Heart right ventricle (tissue), 16 donors: ENCODE data around the gene RHD. TPM values are rescaled to one million over a fixed set of nuclear protein-coding genes. Genes with fewer than 3 reads are reported as not detected.
"Not testable (repeated sequence)": the region's sequence is repeated elsewhere in the genome, so short reads cannot be mapped to it uniquely, and the experiment has no call there.

Experiments
- ATAC-seq, 8 donors: fragments of 200-7000 bp; cut with Tn5 transposase; one replicate each; pipeline ENCODE4 v1.9.1; 2020; ENCODE audit warnings: mild to moderate bottlenecking in 8 of 8, moderate library complexity in 8 of 8, moderate number of reproducible peaks in 1 of 8
- DNase-seq, 2 donors: peaks; one replicate each; pipeline ENCODE4 v3.0.0-alpha.2; 2020
- H3K27ac ChIP-seq, 10 donors: fragments of 200-600 bp; sonication (generic) in 2 of 10; one replicate each; pipeline versions ENCODE4 v1.5.0 to v1.8.0; 2020 to 2022; ENCODE audit warnings: mild to moderate bottlenecking in 3 of 10
- H3K27me3 ChIP-seq, 7 donors: fragments of 200-600 bp; one replicate each; pipeline ENCODE4 v1.8.0; 2021 to 2022; ENCODE audit warnings: mild to moderate bottlenecking in 2 of 7
- H3K36me3 ChIP-seq, 9 donors: fragments of 200-600 bp; sonication (generic) in 1 of 9; one replicate each; pipeline versions ENCODE4 v1.5.0 to v1.8.0; 2020 to 2022; ENCODE audit warnings: mild to moderate bottlenecking in 2 of 9
- H3K4me1 ChIP-seq, 9 donors: fragments of 200-600 bp; sonication (generic) in 1 of 9; one replicate each; pipeline versions ENCODE4 v1.5.0 to v1.8.0; 2020 to 2022; ENCODE audit warnings: mild to moderate bottlenecking in 4 of 9
- H3K4me3 ChIP-seq, 10 donors: fragments of 200-600 bp; sonication (generic) in 2 of 10; one replicate each; pipeline versions ENCODE4 v1.5.0 to v1.8.0; 2020 to 2022; ENCODE audit warnings: mild to moderate bottlenecking in 7 of 10, moderate library complexity in 2 of 10
- H3K9me3 ChIP-seq, 11 donors: fragments of 200-600 bp in 10 of 11; sonication (generic) in 2 of 11; one replicate each; pipeline versions ENCODE4 v1.5.0 to v1.8.0; 2013 to 2022; ENCODE audit warnings: mild to moderate bottlenecking in 2 of 11, control low read depth in 1 of 11, moderate library complexity in 1 of 11
- WGBS, 2 donors: extraction: QIAGEN DNeasy Blood & Tissue Kit; methylation state at CpG; one replicate each; pipeline ENCODE4 v1.1.7; 2013; ENCODE audit warnings: inconsistent platforms in 1 of 2; 5-methylcytosine and 5-hydroxymethylcytosine counted together
- intact Hi-C, 10 donors: fragments of 100-400 bp; cut with DNase I; formaldehyde crosslinking; loops; one replicate each; pipeline versions ENCODE4 v1.11.1 to v1.14.2; 2022
- polyA plus RNA-seq, 2 donors: library from polyadenylated mRNA; stranded (reverse); fragments of 200-250 nt; gene quantifications; one replicate each; pipeline ENCODE4 v1.2.3, GENCODE V29; 2013
- total RNA-seq, 10 donors: library from RNA; stranded (reverse); fragmentation: NEBNext Ultra II Directional in 3 of 10; extraction: Animal tissue kit (Norgen Biotek cat#: 25700) in 3 of 10; gene quantifications; one replicate each; pipeline versions ENCODE4 v1.2.1 to v1.2.4, GENCODE V29; 2021 to 2023
- TF ChIP-seq, protein P1 (sequence below), 9 donors: fragments of 200-600 bp; sonication (generic) in 2 of 9; IDR thresholded peaks; one replicate each; pipeline versions ENCODE4 v1.5.0 to v1.8.0; 2021 to 2022; ENCODE audit warnings: antibody characterized with exemption in 9 of 9, mild to moderate bottlenecking in 5 of 9, moderate library complexity in 1 of 9
- donor health status: Arrhythmogenic right ventricular cardiomyopathy.
- donor health status: ischemic (EF 13 %, LVEDD 7.1; RV severe dilation, severe dysfunction).
- donor health status: healthy with polysubstance abuse.
- donor health status: DM: no; HTN: yes; CAD: no.
- donor health status: DM: no; HTN: no; CAD: no.
- donor health status: ischemic (EF 25% LVEDD 6.9; RV normal size, moderate dysfunction).
- donor health status: ischemic (EF 25% LVEDD 5.7; RV mildly dilated, moderate dysfunction).
- donor health status: healthy.
- donor health status: DM: yes; HTN: yes; CAD: no.
- donor health status: Ischemic cardiomyopathy.
- donor health status: ischemic (EF 35%, LVEDD 5.7; RV mildly dilated, moderate dysfunction).
- donor health status: nonischemic (EF 11% LVEDD 7.7; RV severe dilation, severe dysfunction).
- donor health status: DM: yes; HTN: yes; CAD: no.
- donor health status: PGD.
- donor health status: ischemic (EF 29% LVEDD 5.4; RV normal size, mild dysfunction).
- donor health status: nonischemic (EF 23%, LVEDD 6.1; RV moderate dilation, normal function).

The RHD gene
- total and polyA plus RNA-seq, 12 donors, result 0.11 TPM; not detected in 11

DNA sequence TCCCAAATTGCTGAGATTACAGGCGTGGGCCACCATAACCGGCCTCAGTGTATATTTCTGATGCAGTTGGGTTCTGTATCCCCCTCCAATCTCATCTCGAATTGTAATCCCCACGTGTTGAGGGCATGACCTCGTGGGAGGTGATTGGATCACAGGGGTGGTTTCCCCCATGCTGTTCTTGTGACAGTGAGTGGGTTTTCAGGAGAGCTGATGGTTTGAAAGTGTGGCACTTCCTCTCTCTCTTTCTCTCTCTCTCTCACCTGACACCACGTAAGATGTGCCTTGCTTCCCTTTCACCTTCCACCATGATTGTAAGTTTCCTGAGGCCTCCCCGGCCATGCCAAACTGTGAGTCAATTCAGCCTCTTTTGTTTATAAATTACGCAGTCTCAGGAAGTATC lies 24.2 kb downstream of the RHD start:
- WGBS, 2 donors, result 59 to 68% methylated on average over 6 of the region's 8 CpGs

DNA sequence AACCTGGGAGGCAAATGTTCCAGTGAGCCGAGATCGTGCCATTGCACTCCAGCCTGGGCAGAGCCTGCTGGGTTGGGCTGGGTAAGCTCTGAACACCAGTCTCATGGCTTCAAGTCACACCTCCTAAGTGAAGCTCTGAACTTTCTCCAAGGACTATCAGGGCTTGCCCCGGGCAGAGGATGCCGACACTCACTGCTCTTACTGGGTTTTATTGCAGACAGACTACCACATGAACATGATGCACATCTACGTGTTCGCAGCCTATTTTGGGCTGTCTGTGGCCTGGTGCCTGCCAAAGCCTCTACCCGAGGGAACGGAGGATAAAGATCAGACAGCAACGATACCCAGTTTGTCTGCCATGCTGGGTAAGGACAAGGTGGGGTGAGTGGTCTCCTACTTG lies 28.4 kb downstream of the RHD start:
- peak in 1 of 2 donors; percentile 18 for DNase-seq
- H3K9me3 ChIP-seq, H3K4me3 ChIP-seq, H3K27me3 ChIP-seq, H3K36me3 ChIP-seq, intact Hi-C loops, H3K27ac ChIP-seq: not testable (repeated sequence)
- peak in 4 of 8 donors; percentile 48 to 70 (median 58) for ATAC-seq
- WGBS, 2 donors, result 65 to 68% methylated on average over 7 to 8 of the region's 9 CpGs
- peaks cover 0 to 13% (median 0%) of the 10 kb centered on the region in 9 donors for H3K4me1 ChIP-seq

More for the DNA sequence above, 24.2 kb downstream of the RHD start:
- H3K27ac ChIP-seq, H3K4me1 ChIP-seq, ATAC-seq, H3K4me3 ChIP-seq, H3K9me3 ChIP-seq, H3K27me3 ChIP-seq, H3K36me3 ChIP-seq, DNase-seq, intact Hi-C loops: not testable (repeated sequence)

DNA sequence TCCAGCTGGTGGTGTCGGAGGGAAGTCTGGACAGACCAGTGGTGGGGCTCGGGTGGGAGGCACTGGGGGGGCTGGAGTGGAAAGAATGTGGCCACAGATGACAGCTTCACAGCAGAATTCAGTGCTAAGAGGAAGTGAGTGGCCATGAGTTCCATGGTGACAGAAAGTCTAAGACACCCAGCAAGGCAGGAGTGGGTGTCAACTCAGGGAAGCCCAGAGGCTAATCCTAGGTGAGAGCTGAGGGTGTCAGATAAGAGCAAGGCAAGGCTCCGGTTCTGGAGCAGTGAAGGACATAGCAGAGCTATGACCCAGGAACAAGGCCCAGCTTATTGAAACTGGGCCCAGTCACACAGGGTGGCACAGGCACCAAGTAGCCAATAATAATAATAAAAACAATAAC lies 30.0 kb downstream of the RHD start:
- H3K27me3 ChIP-seq, H3K27ac ChIP-seq, intact Hi-C loops, H3K9me3 ChIP-seq, H3K36me3 ChIP-seq, H3K4me3 ChIP-seq, DNase-seq, ATAC-seq: not testable (repeated sequence)
- 72 to 79% methylated on average over 3 of the region's 3 CpGs for WGBS, 2 donors
- peaks cover 0 to 15% (median 0%) of the 10 kb centered on the region in 9 donors for H3K4me1 ChIP-seq

DNA sequence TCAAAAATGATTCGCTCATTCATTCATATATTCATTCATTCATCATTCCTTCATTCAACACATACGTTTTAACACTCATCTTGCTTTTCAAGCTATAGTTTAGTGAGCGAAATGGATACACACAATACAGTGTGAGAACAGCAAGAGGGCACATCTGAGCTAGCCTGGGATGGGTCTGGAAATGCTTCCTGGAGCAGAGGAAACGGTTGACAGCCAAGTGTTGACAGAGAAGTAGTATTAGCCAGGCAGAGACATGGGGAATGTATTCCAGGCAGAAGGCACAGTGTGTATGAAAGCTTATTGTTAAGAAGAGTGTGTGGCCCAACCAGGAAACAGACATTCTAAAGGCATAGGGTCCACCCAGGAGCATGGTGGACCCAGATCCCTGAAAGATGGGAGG lies 32.6 kb downstream of the RHD start:
- intact Hi-C loops, H3K27me3 ChIP-seq, H3K27ac ChIP-seq, H3K36me3 ChIP-seq, H3K9me3 ChIP-seq, H3K4me3 ChIP-seq, DNase-seq: not testable (repeated sequence)
- peak in 4 of 8 donors; percentile 77 to 87 (median 83) for ATAC-seq
- H3K4me1 ChIP-seq, result peaks cover 0 to 11% (median 0%) of the 10 kb centered on the region in 9 donors
- 36 to 65% methylated on average over 4 of the region's 4 CpGs for WGBS, 2 donors
- TF ChIP-seq, protein P1, sequence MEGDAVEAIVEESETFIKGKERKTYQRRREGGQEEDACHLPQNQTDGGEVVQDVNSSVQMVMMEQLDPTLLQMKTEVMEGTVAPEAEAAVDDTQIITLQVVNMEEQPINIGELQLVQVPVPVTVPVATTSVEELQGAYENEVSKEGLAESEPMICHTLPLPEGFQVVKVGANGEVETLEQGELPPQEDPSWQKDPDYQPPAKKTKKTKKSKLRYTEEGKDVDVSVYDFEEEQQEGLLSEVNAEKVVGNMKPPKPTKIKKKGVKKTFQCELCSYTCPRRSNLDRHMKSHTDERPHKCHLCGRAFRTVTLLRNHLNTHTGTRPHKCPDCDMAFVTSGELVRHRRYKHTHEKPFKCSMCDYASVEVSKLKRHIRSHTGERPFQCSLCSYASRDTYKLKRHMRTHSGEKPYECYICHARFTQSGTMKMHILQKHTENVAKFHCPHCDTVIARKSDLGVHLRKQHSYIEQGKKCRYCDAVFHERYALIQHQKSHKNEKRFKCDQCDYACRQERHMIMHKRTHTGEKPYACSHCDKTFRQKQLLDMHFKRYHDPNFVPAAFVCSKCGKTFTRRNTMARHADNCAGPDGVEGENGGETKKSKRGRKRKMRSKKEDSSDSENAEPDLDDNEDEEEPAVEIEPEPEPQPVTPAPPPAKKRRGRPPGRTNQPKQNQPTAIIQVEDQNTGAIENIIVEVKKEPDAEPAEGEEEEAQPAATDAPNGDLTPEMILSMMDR (IDR thresholded peaks at IDR 0.05), result peak in 2 of 9 donors; percentile 17 to 25

DNA sequence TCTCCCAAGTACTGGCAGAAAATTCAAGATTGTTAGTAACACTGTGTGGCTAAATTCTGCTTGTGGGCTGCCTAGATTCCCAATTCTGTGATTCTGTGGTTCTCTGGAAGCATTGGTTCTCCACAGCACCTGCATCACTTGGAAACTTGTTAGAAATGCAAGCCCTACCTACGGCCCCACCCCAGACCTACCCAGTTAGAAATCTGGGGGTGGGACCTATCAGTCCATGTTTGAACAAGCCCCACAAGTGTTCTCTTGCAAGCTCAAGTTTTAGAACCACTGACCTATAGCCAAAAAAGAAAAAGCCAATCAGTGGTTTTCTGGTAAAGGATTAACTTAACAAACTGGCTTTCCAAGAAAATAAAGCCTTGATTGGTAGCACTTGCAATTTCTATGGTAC lies 35.9 kb downstream of the RHD start:
- H3K4me3 ChIP-seq, H3K27me3 ChIP-seq, H3K36me3 ChIP-seq, intact Hi-C loops, H3K27ac ChIP-seq, H3K9me3 ChIP-seq, DNase-seq, ATAC-seq: not testable (repeated sequence)
- no CpG with 5 or more reads among the region's 1 CpG for WGBS, 2 donors
- H3K4me1 ChIP-seq, result peaks cover 0 to 11% (median 0%) of the 10 kb centered on the region in 9 donors

DNA sequence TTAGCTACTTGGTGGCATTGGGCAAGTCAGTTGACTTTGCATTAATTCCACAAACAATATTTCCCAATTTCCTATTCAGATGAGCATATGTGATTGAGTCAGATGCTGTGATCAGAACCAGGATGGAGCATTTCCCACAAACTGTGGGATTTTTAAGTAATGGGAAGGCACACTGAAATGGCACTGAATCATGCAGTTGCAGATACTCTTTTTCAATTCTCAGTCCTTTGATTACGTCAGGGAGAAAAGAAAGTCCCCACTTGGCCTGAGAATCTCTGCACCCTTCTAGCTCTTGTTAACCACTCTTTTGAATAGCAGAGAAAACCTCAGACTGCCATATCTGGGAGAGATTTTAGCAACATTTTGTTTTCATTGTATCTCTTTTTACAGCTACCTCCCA lies 36.8 kb downstream of the RHD start:
- H3K9me3 ChIP-seq, H3K27me3 ChIP-seq, intact Hi-C loops, H3K4me3 ChIP-seq, DNase-seq, ATAC-seq, H3K27ac ChIP-seq: not testable (repeated sequence)
- peaks cover 0 to 11% (median 0%) of the 10 kb centered on the region in 9 donors for H3K4me1 ChIP-seq
- peaks cover 0 to 13% (median 0%) of the 10 kb centered on the region in 9 donors for H3K36me3 ChIP-seq
- 82 to 85% methylated on average over 1 of the region's 1 CpG for WGBS, 2 donors

DNA sequence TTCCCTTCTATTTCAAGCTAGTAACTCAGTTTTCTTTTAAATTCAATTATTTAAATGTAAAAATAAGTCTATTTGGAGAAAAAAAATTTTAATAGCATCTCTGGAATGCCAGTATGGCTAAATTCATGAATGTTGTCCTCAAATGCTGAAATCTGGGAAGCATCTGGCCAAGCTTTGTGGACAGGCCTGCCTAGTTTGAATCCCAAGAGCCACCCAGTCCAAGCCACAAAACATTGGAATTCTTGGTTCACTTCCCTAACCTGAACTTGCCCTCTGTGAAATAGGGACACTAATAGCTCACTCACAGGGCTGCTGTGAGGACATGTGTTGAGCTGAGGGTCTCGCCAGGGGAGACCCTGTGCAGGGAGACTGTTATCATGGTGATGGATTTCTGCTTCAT lies 37.2 kb downstream of the RHD start:
- ATAC-seq, H3K9me3 ChIP-seq, H3K27ac ChIP-seq, intact Hi-C loops, H3K27me3 ChIP-seq, DNase-seq, H3K4me3 ChIP-seq: not testable (repeated sequence)
- Histone ChIP-seq H3K36me3 (peaks cover 0 to 17% (median 0%) of the 10 kb centered on the region in 9 donors), H3K4me1 (peaks cover 0 to 11% (median 0%) of the 10 kb centered on the region in 9 donors)
- 78 to 84% methylated on average over 1 of the region's 1 CpG for WGBS, 2 donors

DNA sequence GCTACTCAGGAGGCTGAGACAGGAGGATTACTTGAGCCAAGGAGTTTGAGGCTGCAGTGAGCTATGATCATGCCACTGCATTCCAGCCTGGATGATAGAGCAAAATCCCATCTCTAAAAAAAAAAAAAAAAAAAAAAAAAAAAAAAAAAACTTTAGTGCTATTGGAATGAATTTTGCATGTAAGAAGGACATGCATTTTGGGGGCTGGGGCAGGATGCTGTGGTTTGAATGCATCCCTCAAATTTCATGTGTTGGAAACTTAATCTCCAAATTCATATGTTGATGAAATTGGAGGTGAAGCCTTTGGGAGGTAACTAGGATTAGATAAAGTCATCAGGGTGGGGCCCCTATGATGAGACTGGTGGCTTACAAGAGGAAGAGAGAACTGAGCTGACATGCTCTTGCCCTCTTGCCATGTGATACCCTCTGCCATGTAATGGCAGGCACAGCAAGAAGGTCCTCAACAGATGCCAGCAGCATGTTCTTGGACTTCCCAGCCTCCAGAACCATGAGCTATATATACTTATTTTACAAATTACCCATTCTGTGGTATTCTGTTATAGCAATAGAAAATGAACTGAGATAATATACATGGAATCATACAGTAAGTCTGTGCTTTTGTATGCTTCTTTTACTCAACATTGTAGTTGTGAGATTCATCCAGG lies 40.6 kb downstream of the RHD start:
- intact Hi-C loops, H3K27ac ChIP-seq, H3K4me3 ChIP-seq, ATAC-seq, H3K4me1 ChIP-seq, H3K9me3 ChIP-seq, H3K27me3 ChIP-seq, DNase-seq: not testable (repeated sequence)
- peaks cover 0 to 18% (median 0%) of the 10 kb centered on the region in 9 donors for H3K36me3 ChIP-seq

DNA sequence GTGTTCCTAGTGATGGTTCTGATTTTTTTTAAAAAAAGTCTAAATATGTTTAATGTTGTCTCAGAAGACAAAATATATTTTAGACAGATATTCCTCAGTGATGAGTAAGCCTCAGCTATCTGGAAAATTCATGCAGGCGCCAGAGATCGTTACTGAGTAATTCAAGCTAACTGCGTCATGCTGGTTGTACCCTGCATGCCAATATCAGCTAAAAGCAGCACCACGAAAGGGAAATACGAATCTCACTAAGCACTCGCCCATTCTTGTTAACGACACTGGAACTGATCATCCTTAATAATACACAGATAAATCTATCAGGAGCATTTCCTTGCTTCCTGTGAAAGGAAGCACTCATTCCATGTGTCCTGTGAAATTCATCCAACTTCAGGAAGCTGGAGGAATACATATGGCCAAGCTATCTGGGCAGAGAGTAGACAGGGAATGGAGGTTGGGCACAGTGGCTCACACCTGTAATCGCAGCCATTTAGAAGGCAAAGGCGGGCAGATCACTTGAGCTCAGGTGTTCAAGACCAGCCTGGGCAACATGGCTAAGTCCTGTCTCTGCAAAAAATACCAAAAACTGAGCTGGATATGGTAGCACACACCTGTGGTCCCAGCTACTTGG lies 48.1 kb downstream of the RHD start:
- WGBS, 2 donors, result 63 to 71% methylated on average over 9 of the region's 9 CpGs
- peak overlapping the region in 1 of 10 donors; percentile 16 for H3K27ac ChIP-seq
- H3K9me3 ChIP-seq, H3K36me3 ChIP-seq, H3K27me3 ChIP-seq, intact Hi-C loops, H3K4me1 ChIP-seq, H3K4me3 ChIP-seq: not testable (repeated sequence)
- peak in 1 of 2 donors; percentile 20 for DNase-seq
- ATAC-seq, result peak in 2 of 8 donors; percentile 39 to 49

DNA sequence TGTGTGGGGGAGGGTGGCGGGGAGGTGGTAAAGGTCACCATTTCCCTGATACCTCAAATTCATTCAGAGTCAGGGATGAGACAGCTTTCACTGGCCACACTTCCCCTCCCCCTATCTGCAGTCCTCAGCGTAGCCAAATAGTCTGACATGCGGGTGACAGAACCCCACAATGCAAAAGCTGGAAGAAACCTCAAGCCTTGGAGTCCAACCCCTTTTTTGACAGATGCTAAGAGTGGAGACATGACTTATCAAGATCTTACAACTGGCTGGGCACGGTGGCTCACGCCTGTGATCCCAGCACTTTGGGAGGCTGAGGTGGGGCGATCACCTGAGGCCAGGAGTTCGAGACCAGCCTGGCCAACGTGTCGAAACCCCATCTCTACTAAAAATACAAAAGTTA lies 49.8 kb downstream of the RHD start:
- H3K27me3 ChIP-seq, H3K36me3 ChIP-seq, DNase-seq, H3K4me3 ChIP-seq, H3K27ac ChIP-seq, intact Hi-C loops, H3K9me3 ChIP-seq, H3K4me1 ChIP-seq, ATAC-seq: not testable (repeated sequence)
- 87 to 89% methylated on average over 8 of the region's 9 CpGs for WGBS, 2 donors
